ENCODE data around the gene STK24. TPM values are rescaled to one million over a fixed set of nuclear protein-coding genes. Genes with fewer than 3 reads are reported as not detected.
"Not testable (repeated sequence)": the region's sequence is repeated elsewhere in the genome, so short reads cannot be mapped to it uniquely, and the experiment has no call there.

Gene STK24
- total RNA-seq, 2 donors from 2014 or later, result 35.0 to 56.7 TPM

GRCh38 chr13:98591721-98592361 is 14.9 kb upstream of the STK24 start:
- H3K36me3 ChIP-seq (replicated peaks in 1 of 2; ENCODE audit: insufficient read depth in 1 of 2, low read depth in 2 of 2), result no peaks in the 10 kb centered on the region
- intact Hi-C loops (cut with DNase I), result no loop called here
- no peak for DNase-seq
- no peaks in the 10 kb centered on the region for H3K4me1 ChIP-seq
- TF ChIP-seq CTCF (IDR thresholded peaks at IDR 0.05) (no peak), POLR2A (IDR thresholded peaks at IDR 0.05) (no peak)
- H3K27ac ChIP-seq, result no peak overlapping the region
- 93 to 97% methylated on average over 2 of the region's 2 CpGs for WGBS, 2 donors
- H3K4me3 ChIP-seq, result no peak overlapping the region
- peaks cover 0 to 4% of the 10 kb centered on the region in 2 donors for H3K27me3 ChIP-seq
- ATAC-seq, result no peak
- H3K9me3 ChIP-seq, result no peaks in the 10 kb centered on the region

- H3K4me1 ChIP-seq; H3K36me3 ChIP-seq (replicated peaks in 1 of 2; ENCODE audit: insufficient read depth in 1 of 2, low read depth in 2 of 2); H3K27ac ChIP-seq; DNase-seq; intact Hi-C loops (cut with DNase I); H3K4me3 ChIP-seq; ATAC-seq; H3K27me3 ChIP-seq; H3K9me3 ChIP-seq: not testable (repeated sequence)
- 86 to 98% methylated on average over 6 of the region's 6 CpGs for WGBS, 2 donors
These were observed 13.6 kb upstream of the STK24 start for GRCh38 chr13:98590471-98590870.

- intact Hi-C loops (cut with DNase I), result not testable (repeated sequence)
These were observed 12.6 kb upstream of the STK24 start for GRCh38 chr13:98589516-98589915.

GRCh38 chr13:98586400-98587345 is 9.8 kb upstream of the STK24 start:
- H3K27me3 ChIP-seq, result peaks cover 0 to 4% of the 10 kb centered on the region in 2 donors
- H3K4me3 ChIP-seq, result no peak overlapping the region
- no peaks in the 10 kb centered on the region for H3K36me3 ChIP-seq (replicated peaks in 1 of 2; ENCODE audit: insufficient read depth in 1 of 2, low read depth in 2 of 2)
- 92 to 96% methylated on average over 4 of the region's 4 CpGs for WGBS, 2 donors
- ATAC-seq (no peak), DNase-seq (no peak)
- no peak for TF ChIP-seq POLR2A (IDR thresholded peaks at IDR 0.05)
- TF ChIP-seq CTCF (IDR thresholded peaks at IDR 0.05), result no peak
- H3K27ac ChIP-seq, result no peak overlapping the region
- H3K4me1 ChIP-seq, result peaks cover 4% of the 10 kb centered on the region
- H3K9me3 ChIP-seq, result no peaks in the 10 kb centered on the region
- intact Hi-C loops (cut with DNase I), result no loop called here

More at GRCh38 chr13:98589516-98589915, 12.6 kb upstream of the STK24 start:
- H3K9me3 ChIP-seq; H3K4me1 ChIP-seq; H3K36me3 ChIP-seq (replicated peaks in 1 of 2; ENCODE audit: insufficient read depth in 1 of 2, low read depth in 2 of 2); ATAC-seq; H3K4me3 ChIP-seq; DNase-seq; H3K27ac ChIP-seq; H3K27me3 ChIP-seq: not testable (repeated sequence)
- WGBS, 2 donors, result 85% methylated on average over 11 to 12 of the region's 12 CpGs

GRCh38 chr13:98585946-98586345 is 9.0 kb upstream of the STK24 start:
- TF ChIP-seq CTCF (IDR thresholded peaks at IDR 0.05) (no peak), POLR2A (IDR thresholded peaks at IDR 0.05) (no peak)
- Histone ChIP-seq H3K4me1 (peaks cover 4% of the 10 kb centered on the region), H3K27me3 (peaks cover 0 to 4% of the 10 kb centered on the region in 2 donors), H3K9me3 (no peaks in the 10 kb centered on the region), H3K4me3 (no peak overlapping the region), H3K27ac (no peak overlapping the region), H3K36me3 (replicated peaks in 1 of 2; ENCODE audit: insufficient read depth in 1 of 2, low read depth in 2 of 2) (no peaks in the 10 kb centered on the region)
- DNase-seq, result no peak
- no peak for ATAC-seq
- WGBS, 2 donors, result 20 to 26% methylated on average over 3 of the region's 3 CpGs
- intact Hi-C loops (cut with DNase I), result no loop called here
